Neural cell (in vitro differentiated cells): Measurements from ENCODE around the gene ADISSP.

Source experiments
- EP300 ChIP-seq: fragments of 450-650 bp; conservative IDR thresholded peaks from 2 replicates; pipeline ENCODE4 v1.6.1; 2014; ENCODE audit warnings: antibody characterized with exemption, mild to moderate bottlenecking, moderate library complexity; ENCODE audit not compliant: poor library complexity, severe bottlenecking
- EZH2 ChIP-seq: fragments of 200-600, 300-800 bp; shearing (Covaris generic), sonication (generic); IDR thresholded peaks from 2 replicates; pipeline ENCODE4 v1.6.1; 2014; ENCODE audit warnings: antibody characterized with exemption, low read length, borderline replicate concordance, mild to moderate bottlenecking; ENCODE audit not compliant: insufficient read depth, poor library complexity, severe bottlenecking
- MXI1 ChIP-seq: fragments of 450-650 bp; conservative IDR thresholded peaks from 2 replicates; pipeline ENCODE4 v1.6.1; 2014; ENCODE audit warnings: antibody characterized with exemption, mild to moderate bottlenecking; ENCODE audit not compliant: poor library complexity, severe bottlenecking
- POLR2AphosphoS5 ChIP-seq: IDR thresholded peaks from 2 replicates; pipeline ENCODE4 v1.6.1; 2012
- RAD21 ChIP-seq: fragments of 450-650 bp; conservative IDR thresholded peaks from 2 replicates; pipeline ENCODE4 v1.6.1; 2014; ENCODE audit warnings: antibody characterized with exemption, mild to moderate bottlenecking, moderate library complexity
- REST ChIP-seq: IDR thresholded peaks from 2 replicates; pipeline ENCODE4 v1.6.1; 2012; ENCODE audit warnings: borderline replicate concordance
- SMC3 ChIP-seq: fragments of 450-650 bp; conservative IDR thresholded peaks from 2 replicates; pipeline ENCODE4 v1.6.1; 2014; ENCODE audit warnings: antibody characterized with exemption, mild to moderate bottlenecking, moderate library complexity; ENCODE audit not compliant: poor library complexity
- TAF1 ChIP-seq: IDR thresholded peaks from 2 replicates; pipeline ENCODE4 v1.6.1; 2012; ENCODE audit warnings: low read depth
- TF ChIP-seq, protein P1 (sequence below): fragments of 450-650 bp; IDR thresholded peaks from 2 replicates; pipeline ENCODE4 v1.5.1; 2014; ENCODE audit warnings: antibody characterized with exemption, mild to moderate bottlenecking, moderate library complexity; ENCODE audit not compliant: poor library complexity, severe bottlenecking

GRCh38 chr20:3783511-3784195 is 16.1 kb upstream of the ADISSP start:
- TF ChIP-seq, protein P1, sequence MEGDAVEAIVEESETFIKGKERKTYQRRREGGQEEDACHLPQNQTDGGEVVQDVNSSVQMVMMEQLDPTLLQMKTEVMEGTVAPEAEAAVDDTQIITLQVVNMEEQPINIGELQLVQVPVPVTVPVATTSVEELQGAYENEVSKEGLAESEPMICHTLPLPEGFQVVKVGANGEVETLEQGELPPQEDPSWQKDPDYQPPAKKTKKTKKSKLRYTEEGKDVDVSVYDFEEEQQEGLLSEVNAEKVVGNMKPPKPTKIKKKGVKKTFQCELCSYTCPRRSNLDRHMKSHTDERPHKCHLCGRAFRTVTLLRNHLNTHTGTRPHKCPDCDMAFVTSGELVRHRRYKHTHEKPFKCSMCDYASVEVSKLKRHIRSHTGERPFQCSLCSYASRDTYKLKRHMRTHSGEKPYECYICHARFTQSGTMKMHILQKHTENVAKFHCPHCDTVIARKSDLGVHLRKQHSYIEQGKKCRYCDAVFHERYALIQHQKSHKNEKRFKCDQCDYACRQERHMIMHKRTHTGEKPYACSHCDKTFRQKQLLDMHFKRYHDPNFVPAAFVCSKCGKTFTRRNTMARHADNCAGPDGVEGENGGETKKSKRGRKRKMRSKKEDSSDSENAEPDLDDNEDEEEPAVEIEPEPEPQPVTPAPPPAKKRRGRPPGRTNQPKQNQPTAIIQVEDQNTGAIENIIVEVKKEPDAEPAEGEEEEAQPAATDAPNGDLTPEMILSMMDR, result no peak
- TF ChIP-seq REST (no peak), EZH2 (no peak), SMC3 (no peak), RAD21 (no peak), POLR2AphosphoS5 (no peak), TAF1 (no peak), EP300 (no peak), MXI1 (no peak)
